HG03097 (cell line): ENCODE results near the gene SLC17A3.

Experiments used
- ATAC-seq: cut with Tn5 transposase; IDR thresholded peaks from one replicate; pipeline ENCODE4 v1.9.1; 2021; ENCODE audit not compliant: unreplicated experiment, low FRiP score

Gene SLC17A3

GRCh38 chr6:25874118-25874517, at the start of gene SLC17A3:
Gene SLC17A3, minus strand, starts transcription at chr6:25874243. Its CDS starts 5,856 bp downstream, at chr6:25868387.
- no peak for ATAC-seq

- ATAC-seq = no peak
These were observed 48.3 kb upstream of the SLC17A3 start for GRCh38 chr6:25922301-25922700.

GRCh38 chr6:25921525-25922203, 47.6 kb upstream of the SLC17A3 start:
- ATAC-seq = no peak

GRCh38 chr6:25919657-25920056, 45.6 kb upstream of the SLC17A3 start:
- ATAC-seq = no peak

GRCh38 chr6:25918083-25918683, 44.1 kb upstream of the SLC17A3 start:
- ATAC-seq = no peak

- no peak for ATAC-seq
These were observed 42.9 kb upstream of the SLC17A3 start for GRCh38 chr6:25916789-25917490.

GRCh38 chr6:25916330-25916729, 42.3 kb upstream of the SLC17A3 start:
- ATAC-seq = no peak

GRCh38 chr6:25913741-25914140, 39.7 kb upstream of the SLC17A3 start:
- no peak for ATAC-seq

- ATAC-seq = no peak
These were observed 37.3 kb upstream of the SLC17A3 start for GRCh38 chr6:25911351-25911750.

- ATAC-seq = no peak
These were observed 33.5 kb upstream of the SLC17A3 start for GRCh38 chr6:25907475-25908014.

GRCh38 chr6:25903467-25904099, 29.5 kb upstream of the SLC17A3 start:
- no peak for ATAC-seq

- ATAC-seq = no peak
These were observed 28.0 kb upstream of the SLC17A3 start for GRCh38 chr6:25902071-25902470.

- no peak for ATAC-seq
These were observed 26.8 kb upstream of the SLC17A3 start for GRCh38 chr6:25900843-25901242.

GRCh38 chr6:25899580-25900408, 25.8 kb upstream of the SLC17A3 start:
- ATAC-seq = no peak

GRCh38 chr6:25899123-25899522, 25.1 kb upstream of the SLC17A3 start:
- no peak for ATAC-seq

GRCh38 chr6:25898289-25898977, 24.4 kb upstream of the SLC17A3 start:
- no peak for ATAC-seq

GRCh38 chr6:25896252-25896651, 22.2 kb upstream of the SLC17A3 start:
- ATAC-seq = no peak

- no peak for ATAC-seq
These were observed 21.7 kb upstream of the SLC17A3 start for GRCh38 chr6:25895771-25896170.

- no peak for ATAC-seq
These were observed 19.7 kb upstream of the SLC17A3 start for GRCh38 chr6:25893778-25894177.

GRCh38 chr6:25892877-25893276, 18.8 kb upstream of the SLC17A3 start:
- ATAC-seq = no peak
